ENCODE results near the gene TPCN1. TPM values are rescaled to one million over a fixed set of nuclear protein-coding genes. Genes with fewer than 3 reads are reported as not detected.
A peak's percentile ranks its signal among the peaks of the same experiment; 100 is the strongest.

TPCN1 gene
- total and polyA plus RNA-seq, 4 donors = 20.8 to 61.7 (median 30.7) TPM

DNA sequence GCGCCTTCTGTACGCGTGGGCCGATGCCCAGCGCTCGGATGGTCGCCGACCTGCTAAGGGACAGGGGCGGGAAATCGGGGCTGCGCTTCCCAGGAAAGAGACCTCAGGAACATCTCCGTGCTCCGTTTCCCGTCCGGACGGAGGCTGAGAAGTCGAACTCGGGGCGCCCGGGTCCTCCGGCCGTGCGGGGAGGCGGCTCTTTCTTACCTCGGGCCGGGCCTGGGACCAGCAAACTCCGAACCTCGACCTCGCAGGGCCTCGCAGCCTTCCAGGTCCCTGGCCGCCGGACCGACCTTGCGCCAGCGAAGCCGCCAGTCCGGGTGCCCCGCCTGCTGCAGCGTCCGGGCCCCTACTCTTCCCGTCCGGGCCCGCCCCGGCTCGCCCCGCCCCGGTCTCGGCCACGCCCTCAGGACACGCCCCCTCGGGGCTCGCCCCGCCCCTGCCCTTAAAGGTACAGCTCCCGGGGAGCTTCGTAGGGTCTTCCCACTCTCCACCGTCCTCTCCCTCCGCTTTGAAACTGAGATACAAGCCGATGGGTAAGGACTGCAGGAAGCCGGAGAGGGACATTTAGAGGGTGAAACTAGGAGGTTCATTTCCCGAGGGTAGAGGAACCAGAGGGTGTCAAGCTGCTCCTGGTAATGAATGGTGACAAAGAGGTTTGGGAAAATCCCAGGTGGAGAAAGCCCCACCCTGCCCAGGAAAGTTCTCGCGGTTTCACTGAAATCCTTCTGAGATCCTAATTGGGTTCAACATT is 113.7 kb downstream of the TPCN1 start, which contains the start of gene SLC8B1:
SLC8B1 (minus strand) TSS at position 324 of the 754 bp plus-strand sequence. CDS start 2,231 bp downstream, outside the sequence.
- ATAC-seq (ENCODE audit: insufficient read depth, low FRiP score) = peak; percentile 99
- Histone ChIP-seq H3K4me3 (peak within 1 kb of the TSS; percentile 75), H3K36me3 (ENCODE audit: control insufficient read depth in 4 of 4, insufficient read depth in 4 of 4, low read length in 4 of 4) (peaks cover 0 to 22% (median 2%) of the 10 kb centered on the region in 4 donors), H3K4me1 (ENCODE audit: control insufficient read depth in 5 of 5, insufficient read depth in 5 of 5, low read length in 5 of 5) (peaks cover 0 to 9% (median 4%) of the 10 kb centered on the region in 5 donors), H3K27me3 (ENCODE audit: control insufficient read depth in 3 of 3, insufficient read depth in 3 of 3, low read length in 2 of 3) (no peaks in the 10 kb centered on the region), H3K27ac (ENCODE audit: low read depth in 1 of 2, low read length in 1 of 2) (peak within 1 kb of the TSS; percentile 84 to 91), H3K9ac (ENCODE audit: insufficient read depth in 1 of 2, low read length in 2 of 2) (peak within 1 kb of the TSS in 1 of 2 donors; percentile 54), H3K9me3 (ENCODE audit: control insufficient read depth in 4 of 4, insufficient read depth in 3 of 4, low read length in 3 of 4) (no peaks in the 10 kb centered on the region)
- peak; percentile 84 to 92 (median 86) for DNase-seq
- TF ChIP-seq, protein P1, sequence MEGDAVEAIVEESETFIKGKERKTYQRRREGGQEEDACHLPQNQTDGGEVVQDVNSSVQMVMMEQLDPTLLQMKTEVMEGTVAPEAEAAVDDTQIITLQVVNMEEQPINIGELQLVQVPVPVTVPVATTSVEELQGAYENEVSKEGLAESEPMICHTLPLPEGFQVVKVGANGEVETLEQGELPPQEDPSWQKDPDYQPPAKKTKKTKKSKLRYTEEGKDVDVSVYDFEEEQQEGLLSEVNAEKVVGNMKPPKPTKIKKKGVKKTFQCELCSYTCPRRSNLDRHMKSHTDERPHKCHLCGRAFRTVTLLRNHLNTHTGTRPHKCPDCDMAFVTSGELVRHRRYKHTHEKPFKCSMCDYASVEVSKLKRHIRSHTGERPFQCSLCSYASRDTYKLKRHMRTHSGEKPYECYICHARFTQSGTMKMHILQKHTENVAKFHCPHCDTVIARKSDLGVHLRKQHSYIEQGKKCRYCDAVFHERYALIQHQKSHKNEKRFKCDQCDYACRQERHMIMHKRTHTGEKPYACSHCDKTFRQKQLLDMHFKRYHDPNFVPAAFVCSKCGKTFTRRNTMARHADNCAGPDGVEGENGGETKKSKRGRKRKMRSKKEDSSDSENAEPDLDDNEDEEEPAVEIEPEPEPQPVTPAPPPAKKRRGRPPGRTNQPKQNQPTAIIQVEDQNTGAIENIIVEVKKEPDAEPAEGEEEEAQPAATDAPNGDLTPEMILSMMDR (IDR thresholded peaks at IDR 0.05; ENCODE audit: control extremely low read depth, extremely low read depth) = no peak
- 1% methylated on average over 55 to 62 of the region's 62 CpGs for WGBS, 2 donors

DNA sequence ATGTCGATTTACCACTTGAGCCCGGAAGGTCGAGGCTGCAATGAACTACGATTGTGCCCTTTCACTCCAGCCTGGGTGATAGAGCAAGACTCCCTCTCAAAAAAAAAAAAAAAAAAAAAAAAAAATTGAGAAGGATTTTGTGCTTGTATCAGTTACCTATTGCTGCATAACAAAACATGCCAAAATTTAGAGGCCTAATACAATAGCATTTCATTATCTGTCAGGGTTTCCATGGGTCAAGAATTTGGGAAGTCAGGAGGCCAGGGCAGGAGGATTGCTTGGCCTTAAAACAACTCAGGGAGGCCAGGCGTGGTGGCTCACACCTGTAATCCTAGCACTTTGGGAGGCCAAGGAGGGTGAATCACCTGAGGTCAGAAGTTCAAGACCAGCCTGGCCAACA is 118.3 kb downstream of the TPCN1 start:
- H3K36me3 ChIP-seq (ENCODE audit: control insufficient read depth in 4 of 4, insufficient read depth in 4 of 4, low read length in 4 of 4) = no peaks in the 10 kb centered on the region
- no peaks in the 10 kb centered on the region for H3K9me3 ChIP-seq (ENCODE audit: control insufficient read depth in 4 of 4, insufficient read depth in 3 of 4, low read length in 3 of 4)
- DNase-seq (no peak), ATAC-seq (ENCODE audit: insufficient read depth, low FRiP score) (no peak)
- H3K4me1 ChIP-seq (ENCODE audit: control insufficient read depth in 5 of 5, insufficient read depth in 5 of 5, low read length in 5 of 5) = peaks cover 0 to 4% (median 0%) of the 10 kb centered on the region in 5 donors
- TF ChIP-seq, protein P1 (IDR thresholded peaks at IDR 0.05; ENCODE audit: control extremely low read depth, extremely low read depth) = no peak
- H3K27ac ChIP-seq (ENCODE audit: low read depth in 1 of 2, low read length in 1 of 2) = no peak overlapping the region
- no peak overlapping the region for H3K4me3 ChIP-seq
- 95 to 99% methylated on average over 5 of the region's 5 CpGs for WGBS, 2 donors
- H3K27me3 ChIP-seq (ENCODE audit: control insufficient read depth in 3 of 3, insufficient read depth in 3 of 3, low read length in 2 of 3) = no peaks in the 10 kb centered on the region
- H3K9ac ChIP-seq (ENCODE audit: insufficient read depth in 1 of 2, low read length in 2 of 2) = no peak overlapping the region

DNA sequence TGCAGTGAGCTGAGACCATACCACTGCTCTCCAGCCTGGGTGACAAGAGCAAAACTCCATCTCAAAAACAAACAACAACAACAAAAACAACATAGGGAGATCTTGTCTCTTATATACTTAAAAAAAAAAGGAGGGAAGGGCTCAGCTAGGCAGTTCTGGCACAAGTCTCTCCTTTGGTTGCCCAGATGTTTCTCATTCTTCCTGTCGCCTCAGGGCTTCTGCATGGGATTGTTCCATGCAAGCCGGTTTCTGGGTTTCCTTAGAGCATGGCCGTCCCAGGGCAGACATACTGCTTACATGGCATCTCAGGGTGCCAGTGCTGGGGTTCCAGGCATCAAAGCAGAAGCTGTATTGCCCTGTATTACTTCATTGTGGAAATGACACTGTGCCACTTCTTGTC is 118.8 kb downstream of the TPCN1 start:
- no peak overlapping the region for H3K27ac ChIP-seq (ENCODE audit: low read depth in 1 of 2, low read length in 1 of 2)
- H3K27me3 ChIP-seq (ENCODE audit: control insufficient read depth in 3 of 3, insufficient read depth in 3 of 3, low read length in 2 of 3) = no peaks in the 10 kb centered on the region
- H3K36me3 ChIP-seq (ENCODE audit: control insufficient read depth in 4 of 4, insufficient read depth in 4 of 4, low read length in 4 of 4) = no peaks in the 10 kb centered on the region
- H3K4me1 ChIP-seq (ENCODE audit: control insufficient read depth in 5 of 5, insufficient read depth in 5 of 5, low read length in 5 of 5) = peaks cover 0 to 3% (median 0%) of the 10 kb centered on the region in 5 donors
- WGBS, 2 donors = 79 to 91% methylated on average over 3 of the region's 3 CpGs
- DNase-seq = no peak
- TF ChIP-seq, protein P1 (IDR thresholded peaks at IDR 0.05; ENCODE audit: control extremely low read depth, extremely low read depth) = no peak
- H3K9ac ChIP-seq (ENCODE audit: insufficient read depth in 1 of 2, low read length in 2 of 2) = no peak overlapping the region
- no peaks in the 10 kb centered on the region for H3K9me3 ChIP-seq (ENCODE audit: control insufficient read depth in 4 of 4, insufficient read depth in 3 of 4, low read length in 3 of 4)
- no peak for ATAC-seq (ENCODE audit: insufficient read depth, low FRiP score)
- H3K4me3 ChIP-seq = no peak overlapping the region
